GM21619 (cell line): ENCODE results near the gene TMEM147.
A peak's percentile ranks its signal among the peaks of the same experiment; 100 is the strongest.
"Not testable (repeated sequence)": the region's sequence is repeated elsewhere in the genome, so short reads cannot be mapped to it uniquely, and the experiment has no call there.

ENCODE experiments used
- ATAC-seq: cut with Tn5 transposase; IDR thresholded peaks from one replicate; pipeline ENCODE4 v1.9.1; 2021; ENCODE audit not compliant: unreplicated experiment

Gene TMEM147

DNA sequence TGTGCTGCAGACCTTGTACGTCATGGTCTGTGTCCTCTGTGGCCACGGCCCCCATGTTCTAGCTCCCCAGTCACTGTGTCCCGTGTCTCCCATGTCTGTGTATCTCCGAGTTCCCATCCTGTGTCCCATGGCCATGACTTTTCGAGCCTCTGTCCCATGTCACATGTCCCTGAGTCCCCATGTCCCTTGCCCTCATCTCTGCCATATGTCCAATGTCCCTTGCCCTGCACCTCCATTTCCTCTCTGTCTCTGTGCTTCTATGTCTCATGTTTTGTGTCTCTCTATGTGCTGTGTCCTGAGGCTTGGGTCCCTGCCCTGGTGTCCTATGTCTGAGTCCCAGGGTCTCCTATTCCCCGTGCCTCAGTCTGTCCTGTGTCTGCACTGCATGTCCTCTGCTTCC lies 16.0 kb downstream of the TMEM147 start:
- no peak for ATAC-seq

DNA sequence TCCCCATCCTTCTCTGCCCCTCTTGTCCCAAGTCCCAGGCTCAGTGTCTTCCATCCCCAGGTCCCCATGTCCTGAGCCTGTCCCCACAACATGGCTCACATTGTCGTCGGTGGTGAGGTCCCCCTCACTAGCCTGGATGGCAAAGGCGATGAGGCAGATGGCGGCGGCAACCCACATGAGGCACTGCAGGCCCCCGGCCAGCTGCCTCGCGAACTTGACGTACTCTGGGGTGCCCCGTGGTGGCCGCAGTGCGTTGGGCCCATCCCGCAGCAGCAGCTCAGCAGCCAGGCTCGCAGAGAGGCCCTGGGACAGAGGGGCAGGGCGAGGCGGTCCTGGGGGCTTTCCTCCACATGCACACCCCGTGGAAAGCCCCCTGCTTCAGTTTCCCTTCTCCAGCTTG lies 16.9 kb downstream of the TMEM147 start:
- no peak for ATAC-seq

DNA sequence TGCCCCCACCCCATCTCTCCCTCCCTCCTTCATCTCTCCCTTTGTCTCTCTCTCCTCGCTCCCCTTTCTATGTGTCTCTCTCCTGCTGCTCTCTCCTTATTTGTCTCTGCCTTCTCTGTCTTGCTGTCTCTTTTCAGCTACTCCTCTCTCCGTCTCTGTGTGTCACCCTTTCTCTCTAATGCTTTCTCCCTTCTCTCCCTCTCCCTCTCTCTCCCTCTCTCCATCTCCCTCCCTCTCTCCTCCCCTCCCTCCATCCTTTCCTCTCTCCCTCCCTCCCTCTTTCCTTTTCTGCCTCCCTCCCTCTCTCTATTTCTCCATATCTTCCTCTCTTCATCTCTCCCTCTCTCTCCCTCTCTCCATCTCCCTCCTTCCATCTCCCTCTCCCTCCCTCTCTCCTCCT lies 17.4 kb downstream of the TMEM147 start:
- ATAC-seq: no peak

DNA sequence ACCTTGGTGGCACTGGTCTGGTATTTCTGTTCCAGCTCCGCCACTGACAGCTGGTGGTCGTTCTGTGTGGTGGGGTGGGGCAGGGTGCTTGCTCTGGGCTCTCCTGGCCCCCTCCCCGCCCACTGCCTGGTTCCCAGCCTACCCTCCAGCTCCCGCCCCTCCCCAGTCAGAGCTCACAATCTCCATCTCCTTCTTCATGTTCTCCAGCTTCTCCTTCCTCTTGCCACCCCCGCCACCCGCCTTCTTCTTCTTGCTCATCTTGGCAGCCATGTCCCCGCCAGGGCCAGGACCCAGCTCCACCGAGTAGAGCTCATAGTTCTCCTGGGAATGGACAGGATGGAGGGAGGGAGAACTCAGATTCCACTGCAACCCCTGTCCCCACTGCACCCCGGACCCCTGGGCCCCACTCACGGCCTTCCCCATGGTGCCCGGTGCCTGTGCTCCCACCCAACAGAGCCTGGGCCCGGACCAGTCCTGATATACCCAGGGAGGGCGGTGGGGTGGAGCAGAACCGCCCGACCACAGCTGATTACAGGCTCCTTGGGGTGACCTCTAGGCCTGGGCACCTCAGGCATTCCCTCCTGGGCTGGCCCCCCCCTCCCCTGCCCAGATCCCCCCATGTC lies 17.9 kb downstream of the TMEM147 start, which contains the start of gene ATP4A:
ATP4A (minus strand) TSS at position 452 of the 623 bp plus-strand sequence; CDS start at position 423, 29 bp downstream.
- ATAC-seq: no peak

DNA sequence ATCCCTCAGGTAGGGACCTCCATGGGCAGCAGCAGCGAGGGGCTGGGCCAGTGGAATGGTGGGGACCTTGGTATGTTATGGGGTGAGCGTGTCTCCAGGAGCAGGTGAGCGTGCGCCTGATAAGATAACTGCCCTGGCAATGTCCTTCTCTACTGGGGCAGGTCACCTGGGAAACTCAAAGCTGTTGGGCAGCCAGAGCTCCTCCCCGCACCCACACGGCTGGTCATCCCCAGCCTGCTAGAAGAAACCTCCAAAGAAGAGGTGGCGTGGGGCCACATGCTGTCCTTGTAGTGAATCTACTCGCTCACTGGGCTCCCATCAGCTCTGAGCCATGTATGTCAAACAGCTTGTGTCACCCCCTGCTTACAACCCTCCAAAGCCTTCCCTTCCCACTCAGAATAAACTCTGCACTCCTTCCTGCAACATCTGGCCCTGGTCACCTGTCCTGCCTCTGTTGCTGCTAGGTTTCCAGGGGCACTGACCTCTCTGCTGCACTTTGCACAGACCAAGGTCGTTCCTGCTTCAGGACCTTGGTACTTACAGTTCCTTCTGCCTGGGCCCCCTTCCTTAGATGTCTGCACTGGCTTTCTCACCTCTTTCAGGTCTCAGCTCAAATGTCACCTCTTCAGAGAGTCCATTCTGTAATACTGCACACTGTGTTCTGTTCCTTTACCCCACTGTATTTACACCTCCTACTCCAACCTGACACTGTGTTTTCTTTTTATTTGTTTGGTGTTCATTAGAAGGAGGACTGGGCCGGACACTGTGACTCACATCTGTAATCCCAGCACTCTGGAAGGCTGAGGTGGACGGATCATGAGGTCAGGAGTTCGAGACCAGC lies 19.8 kb downstream of the TMEM147 start:
- ATAC-seq: no peak

GRCh38 chr19:35566738-35567137 lies 21.3 kb downstream of the TMEM147 start:
- ATAC-seq: no peak

- ATAC-seq: no peak
Observed at GRCh38 chr19:35569281-35569781, 23.9 kb downstream of the TMEM147 start.

- no peak for ATAC-seq
Observed at GRCh38 chr19:35571406-35571965, 26.1 kb downstream of the TMEM147 start.

DNA sequence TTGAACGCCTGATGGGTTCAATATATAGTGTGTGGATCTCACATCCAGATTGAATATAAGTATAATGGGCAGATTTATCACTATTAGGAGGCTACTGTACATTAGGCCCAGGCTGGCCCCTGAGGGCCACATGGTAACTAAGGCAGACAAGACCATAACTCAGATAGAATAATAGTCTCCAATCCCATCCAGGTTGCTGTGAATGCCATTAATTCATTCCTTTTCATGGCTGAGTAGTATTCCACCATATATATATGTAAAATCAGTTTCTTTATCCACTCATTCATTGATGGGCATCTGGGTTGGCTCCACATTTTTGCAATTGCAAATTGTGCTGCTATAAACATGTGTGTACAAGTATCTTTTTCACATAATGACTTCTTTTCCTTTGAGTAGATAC lies 32.5 kb downstream of the TMEM147 start:
- no peak for ATAC-seq

DNA sequence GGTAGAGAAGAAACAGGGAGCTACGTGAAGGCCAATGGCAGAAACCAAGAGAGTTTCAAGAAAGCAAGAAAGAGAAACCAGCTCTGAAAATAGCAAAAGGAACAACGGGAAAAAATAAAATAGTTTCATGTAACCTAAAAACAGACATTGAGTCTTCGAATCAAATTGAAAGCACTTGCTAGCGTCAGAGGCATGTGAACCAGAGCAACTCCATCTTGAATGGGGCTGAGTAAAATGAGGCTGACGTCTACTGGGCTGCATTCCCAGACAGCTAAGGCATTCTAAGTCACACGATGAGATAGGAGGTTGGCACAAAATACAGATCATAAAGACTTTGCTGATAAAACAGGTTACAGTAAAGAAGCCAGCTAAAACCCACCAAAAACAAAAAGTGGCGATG lies 33.3 kb downstream of the TMEM147 start:
- no peak for ATAC-seq

- ATAC-seq: no peak
Observed at GRCh38 chr19:35582760-35583159, 37.3 kb downstream of the TMEM147 start.

GRCh38 chr19:35585848-35586247 lies 40.4 kb downstream of the TMEM147 start, which contains the start of gene PMIS2:
Gene PMIS2 (plus strand): TSS chr19:35586173. CDS start chr19:35586260, 87 bp downstream.
- ATAC-seq: no peak

GRCh38 chr19:35587321-35587720 lies 41.9 kb downstream of the TMEM147 start:
- no peak for ATAC-seq

DNA sequence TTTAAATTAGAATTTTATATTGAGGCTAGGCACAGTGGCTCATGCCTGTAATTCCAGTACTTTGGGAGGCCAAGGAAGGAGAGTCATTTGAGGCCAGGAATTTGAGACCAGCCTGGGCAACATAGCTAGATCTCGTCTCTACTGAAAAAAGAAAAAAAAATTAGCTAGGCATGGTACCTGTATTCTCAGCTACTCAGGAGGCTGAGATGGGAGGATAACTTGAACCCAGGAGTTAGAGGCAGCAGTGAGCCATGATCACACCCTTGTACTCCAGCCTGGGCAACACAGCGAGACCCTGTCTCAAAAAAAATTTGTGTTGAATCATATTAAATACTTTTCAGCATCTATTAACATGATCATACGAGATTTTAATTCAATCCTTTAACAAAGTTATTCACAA lies 45.4 kb downstream of the TMEM147 start:
- no peak for ATAC-seq

DNA sequence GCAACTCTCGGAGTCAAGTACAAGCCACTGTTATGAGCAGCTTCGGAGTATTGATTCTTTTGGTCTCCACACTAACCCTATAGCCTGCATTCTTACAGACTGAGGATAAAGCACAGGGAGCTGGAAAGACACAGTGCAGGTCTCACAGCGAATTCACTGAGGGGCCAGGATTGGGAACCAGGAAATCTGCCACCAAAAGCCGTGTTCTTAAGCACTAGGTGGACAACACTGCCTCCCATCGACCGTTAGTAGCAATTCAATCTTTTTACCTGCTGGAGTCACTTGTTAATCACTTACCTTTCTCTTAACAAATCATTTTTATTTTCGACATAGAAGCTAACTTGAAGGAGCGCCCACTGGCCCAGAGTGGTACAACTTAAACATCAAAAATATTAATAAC lies 46.8 kb downstream of the TMEM147 start:
- ATAC-seq: no peak

GRCh38 chr19:35595026-35595425 lies 49.6 kb downstream of the TMEM147 start:
- ATAC-seq: not testable (repeated sequence)

- ATAC-seq: no peak
Observed at GRCh38 chr19:35595928-35596327, 50.5 kb downstream of the TMEM147 start.

- peak; percentile 51 for ATAC-seq
Observed at GRCh38 chr19:35596366-35596999, 51.1 kb downstream of the TMEM147 start.
